GM18498 (cell line): ENCODE data around the gene PICK1.
"Not testable (repeated sequence)": the region's sequence is repeated elsewhere in the genome, so short reads cannot be mapped to it uniquely, and the experiment has no call there.

Source experiments
- ATAC-seq: cut with Tn5 transposase; IDR thresholded peaks from one replicate; pipeline ENCODE4 v1.9.1; 2021; ENCODE audit warnings: mild to moderate bottlenecking, moderate library complexity; ENCODE audit not compliant: unreplicated experiment

The PICK1 gene

DNA sequence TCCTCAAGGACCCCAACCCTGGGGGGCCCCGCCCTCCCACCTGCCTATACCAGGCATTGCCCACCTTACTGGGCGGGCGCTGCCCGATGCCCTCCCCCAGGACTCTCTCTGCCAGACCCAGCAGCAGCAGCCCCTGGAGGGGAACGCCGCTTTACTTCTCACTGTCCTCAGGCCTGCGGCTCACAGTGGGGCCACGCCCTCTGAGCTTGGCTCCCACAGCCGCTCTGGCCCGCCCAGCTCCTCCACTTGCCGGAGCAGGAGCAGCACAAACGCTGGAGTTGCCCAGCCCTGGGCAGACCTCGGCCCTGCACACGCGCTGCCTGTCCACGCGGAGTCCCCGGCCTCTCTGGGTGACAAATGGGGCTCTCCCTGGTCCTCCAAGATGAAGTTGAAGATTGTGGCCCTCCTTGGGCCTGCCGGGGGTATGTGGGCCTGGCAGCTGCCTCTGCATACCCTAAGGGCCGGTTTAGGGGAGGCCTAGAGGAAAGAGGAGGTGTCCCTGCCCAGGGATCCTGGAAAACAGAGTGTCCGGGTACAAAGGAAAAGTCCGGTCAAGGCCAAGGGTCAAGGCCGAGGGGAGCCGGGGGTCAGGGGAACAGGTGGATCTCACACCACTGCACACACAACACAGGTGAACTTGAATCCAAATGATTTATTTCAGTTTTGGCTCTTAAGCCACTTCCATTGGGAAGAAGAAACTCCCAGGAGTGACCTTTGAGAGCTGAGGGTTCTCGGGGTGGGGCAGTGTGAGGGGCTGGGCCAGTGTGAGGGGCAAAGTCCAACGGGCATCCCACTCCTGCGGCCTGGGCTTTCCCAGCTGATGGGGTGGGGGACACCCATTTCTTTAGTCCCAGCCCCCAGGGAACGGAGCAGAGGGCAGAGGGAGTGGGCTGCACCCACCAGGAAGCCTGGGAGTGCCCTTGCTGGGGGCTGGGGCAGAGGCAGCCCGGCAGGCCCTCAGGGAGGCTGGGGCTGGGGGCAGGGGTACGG lies 54.0 kb downstream of the PICK1 start:
- ATAC-seq, result no peak

- ATAC-seq, result no peak
Observed at GRCh38 chr22:38111925-38112355, 54.7 kb downstream of the PICK1 start.

- no peak for ATAC-seq
Observed at GRCh38 chr22:38112381-38112780, 55.2 kb downstream of the PICK1 start.

GRCh38 chr22:38114484-38115398 lies 57.5 kb downstream of the PICK1 start:
- ATAC-seq, result no peak

GRCh38 chr22:38115423-38116205 lies 58.4 kb downstream of the PICK1 start:
- no peak for ATAC-seq

DNA sequence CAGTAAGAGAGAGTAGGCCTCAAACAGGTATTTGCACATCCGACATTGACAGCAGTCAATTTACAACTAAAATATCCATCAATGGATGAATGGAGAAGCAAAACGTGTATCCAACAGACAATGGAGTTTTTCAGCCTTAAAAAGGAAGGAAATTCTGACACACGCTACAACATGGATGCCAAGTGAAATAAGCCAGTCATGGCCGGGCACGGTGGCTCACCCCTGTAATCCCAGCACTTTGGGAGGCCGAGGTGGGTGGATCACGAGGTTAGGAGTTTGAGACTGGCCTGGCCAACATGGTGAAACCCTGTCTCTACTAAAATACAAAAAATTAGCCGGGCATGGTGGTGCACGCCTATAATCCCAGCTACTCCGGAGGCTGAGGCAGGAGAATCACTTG lies 60.4 kb downstream of the PICK1 start:
- not testable (repeated sequence) for ATAC-seq

- no peak for ATAC-seq
Observed at GRCh38 chr22:38118182-38118581, 61.0 kb downstream of the PICK1 start.

GRCh38 chr22:38118747-38119146 lies 61.5 kb downstream of the PICK1 start:
- not testable (repeated sequence) for ATAC-seq

GRCh38 chr22:38120359-38121110 lies 63.3 kb downstream of the PICK1 start:
- ATAC-seq, result no peak

GRCh38 chr22:38122616-38123015 lies 65.4 kb downstream of the PICK1 start:
- ATAC-seq, result no peak

DNA sequence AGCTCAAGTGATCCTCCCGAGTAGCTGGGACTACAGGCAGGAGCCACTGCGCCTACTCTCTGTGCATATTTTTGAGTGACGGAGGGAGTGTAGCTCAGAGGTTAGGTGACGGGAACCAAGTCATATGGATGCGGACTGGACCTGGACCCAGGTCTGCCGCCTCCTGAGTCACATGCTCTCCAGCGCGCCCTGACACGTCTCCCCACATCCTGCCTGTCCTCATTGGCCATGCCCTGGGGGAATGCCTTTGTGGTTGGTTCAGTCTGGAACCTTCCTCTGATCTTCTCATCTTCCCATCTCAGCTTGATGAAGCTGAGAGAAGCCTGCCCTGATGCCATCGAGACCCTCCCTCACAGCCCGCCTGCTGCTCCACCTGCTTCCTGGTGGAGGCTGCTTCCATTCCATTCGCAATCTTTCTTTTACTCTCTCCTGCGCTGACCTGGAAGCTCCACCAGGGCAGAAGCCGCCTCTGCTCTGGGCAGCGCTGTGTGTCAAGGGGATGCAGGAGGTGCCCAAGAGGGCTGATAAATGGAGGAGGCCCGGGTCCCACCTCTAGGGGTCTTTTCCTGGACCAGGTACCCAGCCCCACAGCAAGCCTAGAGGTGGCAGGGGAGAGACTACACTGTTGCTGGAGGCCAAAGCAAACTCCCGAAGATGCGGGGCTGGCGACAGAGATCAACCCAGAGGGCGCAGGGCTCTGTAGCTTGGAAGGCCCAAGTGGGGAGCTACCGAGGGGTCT lies 67.2 kb downstream of the PICK1 start:
- ATAC-seq, result no peak

DNA sequence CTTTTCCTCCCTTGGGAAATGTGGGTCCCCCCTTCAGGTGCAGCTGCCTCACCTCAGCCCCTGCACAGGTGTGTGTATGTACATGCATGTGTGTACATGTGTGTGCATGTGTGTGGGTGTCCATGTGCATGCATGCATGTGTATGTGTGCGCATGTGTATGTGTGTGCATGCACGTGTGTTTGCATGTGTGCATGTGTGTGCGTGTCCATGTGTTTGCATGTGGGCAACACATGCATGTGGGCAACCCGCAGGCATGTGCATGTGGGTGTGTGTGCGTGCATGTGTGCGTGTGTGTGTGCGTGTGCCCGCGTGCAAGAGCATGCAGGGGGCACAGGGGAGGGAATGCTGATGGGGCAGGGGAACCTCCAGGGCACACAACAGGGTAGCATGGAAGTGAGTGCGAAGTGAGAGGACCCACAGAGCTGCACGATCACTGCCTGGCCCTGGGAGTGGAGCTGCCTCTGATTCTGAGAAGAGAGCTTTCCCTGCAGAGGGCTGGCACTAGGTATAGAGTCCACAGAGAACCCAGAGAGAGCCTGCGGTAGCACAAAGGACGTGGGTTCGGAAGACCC lies 67.9 kb downstream of the PICK1 start:
- no peak for ATAC-seq
